Activated naive CD4-positive, alpha-beta T cell treated with anti-CD3 and anti-CD28 coated beads, Interleukin-2, amount 10 ng/mL, durations not matched to agents 7 days and 5 days (primary cell): Measurements from ENCODE around the gene MSL3B.
"Not testable (repeated sequence)": the region's sequence is repeated elsewhere in the genome, so short reads cannot be mapped to it uniquely, and the experiment has no call there.

Experiments
- CTCF ChIA-PET: fragments of 350-600 bp; sonication (Branson Sonifier 250); formaldehyde crosslinking; loops from one replicate; lab custom pipeline; 2021; ENCODE audit warnings: antibody characterized with exemption; lab: Charles Lee
- DNase-seq: peaks from one replicate; pipeline ENCODE4 v3.0.0-alpha.2; 2020
- H3K27ac Mint-ChIP-seq: one replicate; pipeline ENCODE4 v1.8.0; 2021; ENCODE audit warnings: mild to moderate bottlenecking, moderate library complexity, mixed read lengths
- H3K27me3 Mint-ChIP-seq: one replicate; pipeline ENCODE4 v1.8.0; 2021; ENCODE audit warnings: mild to moderate bottlenecking, mixed read lengths
- H3K36me3 Mint-ChIP-seq: one replicate; pipeline ENCODE4 v1.8.0; 2021; ENCODE audit warnings: mixed read lengths
- H3K4me1 Mint-ChIP-seq: one replicate; pipeline ENCODE4 v1.8.0; 2021; ENCODE audit warnings: mixed read lengths
- H3K4me3 Mint-ChIP-seq: one replicate; pipeline ENCODE4 v1.8.0; 2021; ENCODE audit warnings: mild to moderate bottlenecking, moderate library complexity, mixed read lengths
- H3K9me3 Mint-ChIP-seq: one replicate; pipeline ENCODE4 v1.8.0; 2021; ENCODE audit warnings: mixed read lengths

MSL3B gene

DNA sequence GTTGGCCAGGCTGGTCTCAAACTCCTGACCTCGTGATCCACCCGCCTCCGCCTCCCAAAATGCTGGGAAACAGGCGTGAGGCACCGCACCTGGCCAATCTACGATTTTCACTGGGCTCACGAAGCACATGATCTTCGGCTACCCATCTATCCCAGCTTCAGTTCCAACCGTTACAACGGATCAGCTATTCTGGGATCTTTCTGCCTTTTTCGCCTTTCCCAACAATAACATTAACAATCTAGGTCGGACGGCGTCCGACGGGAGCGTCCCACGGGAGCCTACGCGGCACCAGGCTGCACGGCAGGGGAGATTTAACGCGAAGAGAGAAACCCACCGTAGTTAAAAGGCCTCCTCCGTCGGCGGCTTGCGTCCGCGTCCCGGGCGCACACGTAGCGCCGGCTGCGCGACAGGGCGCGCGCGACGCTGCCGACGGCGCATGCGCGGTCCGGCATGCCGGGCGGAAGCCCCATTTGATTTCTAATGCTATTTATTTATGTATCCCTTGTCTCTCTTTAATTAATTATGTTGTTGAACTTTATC lies at the start of gene MSL3B:
Gene MSL3B, minus strand, starts transcription at position 394 of the 540 bp plus-strand sequence.
- Mint-ChIP-seq H3K36me3 (peaks cover 24% of the 10 kb centered on the region), H3K9me3 (peaks cover 17% of the 10 kb centered on the region), H3K27me3 (peaks cover 17% of the 10 kb centered on the region), H3K4me1 (peaks cover 33% of the 10 kb centered on the region), H3K27ac (peak within 1 kb of the TSS; percentile 81), H3K4me3 (peak within 1 kb of the TSS; percentile 87)
- CTCF ChIA-PET, result interaction anchor here (1.2 kb wide), 1 partner anchor 13 kb away, joined by 4 read pairs; no protein-coding TSS in a partner anchor
- peak; percentile 67 for DNase-seq

DNA sequence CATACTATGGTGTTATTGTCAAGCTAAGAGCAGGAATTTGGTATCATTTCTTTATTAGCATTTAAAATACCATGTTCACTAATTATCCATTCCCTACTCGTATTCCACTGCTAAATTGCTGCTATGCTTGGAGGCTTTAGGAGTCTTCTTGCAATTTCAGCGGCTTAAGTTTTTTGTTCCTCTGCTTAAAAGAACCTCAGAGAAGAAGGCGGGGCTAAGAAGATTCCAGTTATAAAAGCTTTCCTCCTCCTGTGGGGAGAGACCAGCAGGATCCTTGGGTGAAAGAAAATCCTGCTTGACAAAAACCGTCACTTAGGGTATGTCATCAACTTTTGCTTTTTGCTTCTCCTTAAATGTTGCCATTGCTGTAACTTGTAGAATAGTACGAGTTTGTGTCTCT lies 48.9 kb upstream of the MSL3B start, which contains the start of gene TRPM8:
Gene TRPM8, plus strand, starts transcription at position 258 of the 400 bp plus-strand sequence. CDS start 9,165 bp downstream, outside the sequence.
- no peak within 1 kb of the TSS for H3K27ac Mint-ChIP-seq
- peaks cover 28% of the 10 kb centered on the region for H3K27me3 Mint-ChIP-seq
- H3K9me3 Mint-ChIP-seq, result no peaks in the 10 kb centered on the region
- H3K36me3 Mint-ChIP-seq, result no peaks in the 10 kb centered on the region
- H3K4me1 Mint-ChIP-seq, result peaks cover 2% of the 10 kb centered on the region
- no peak within 1 kb of the TSS for H3K4me3 Mint-ChIP-seq
- no peak for DNase-seq
- CTCF ChIA-PET, result interaction anchor here (3.3 kb wide), 1 partner anchor 59 kb away, joined by 10 read pairs; no protein-coding TSS in a partner anchor

DNA sequence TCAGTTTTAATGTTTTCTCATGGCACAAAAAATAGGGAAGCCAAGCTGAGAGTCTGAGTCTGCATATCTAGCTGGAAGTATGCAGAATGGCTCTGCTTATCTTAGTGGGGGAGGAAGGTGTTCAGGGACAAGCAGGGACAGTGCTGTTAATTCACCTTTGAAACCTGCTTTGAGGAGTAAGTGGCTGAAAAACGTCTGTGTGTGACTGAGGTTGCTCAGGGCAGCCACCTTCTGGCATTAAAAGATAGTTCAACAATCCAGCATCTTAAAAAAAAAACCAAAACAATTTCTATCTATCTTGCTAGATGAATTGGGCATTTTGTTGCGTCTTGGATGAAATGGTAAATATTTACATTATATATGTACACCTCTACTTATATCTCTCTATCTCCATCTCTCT lies 46.9 kb upstream of the MSL3B start:
- no peaks in the 10 kb centered on the region for H3K36me3 Mint-ChIP-seq
- DNase-seq, result no peak
- no peaks in the 10 kb centered on the region for H3K9me3 Mint-ChIP-seq
- peaks cover 1% of the 10 kb centered on the region for H3K4me1 Mint-ChIP-seq
- no peak overlapping the region for H3K27ac Mint-ChIP-seq
- peaks cover 28% of the 10 kb centered on the region for H3K27me3 Mint-ChIP-seq
- H3K4me3 Mint-ChIP-seq, result no peak overlapping the region
- CTCF ChIA-PET, result no interaction called here

DNA sequence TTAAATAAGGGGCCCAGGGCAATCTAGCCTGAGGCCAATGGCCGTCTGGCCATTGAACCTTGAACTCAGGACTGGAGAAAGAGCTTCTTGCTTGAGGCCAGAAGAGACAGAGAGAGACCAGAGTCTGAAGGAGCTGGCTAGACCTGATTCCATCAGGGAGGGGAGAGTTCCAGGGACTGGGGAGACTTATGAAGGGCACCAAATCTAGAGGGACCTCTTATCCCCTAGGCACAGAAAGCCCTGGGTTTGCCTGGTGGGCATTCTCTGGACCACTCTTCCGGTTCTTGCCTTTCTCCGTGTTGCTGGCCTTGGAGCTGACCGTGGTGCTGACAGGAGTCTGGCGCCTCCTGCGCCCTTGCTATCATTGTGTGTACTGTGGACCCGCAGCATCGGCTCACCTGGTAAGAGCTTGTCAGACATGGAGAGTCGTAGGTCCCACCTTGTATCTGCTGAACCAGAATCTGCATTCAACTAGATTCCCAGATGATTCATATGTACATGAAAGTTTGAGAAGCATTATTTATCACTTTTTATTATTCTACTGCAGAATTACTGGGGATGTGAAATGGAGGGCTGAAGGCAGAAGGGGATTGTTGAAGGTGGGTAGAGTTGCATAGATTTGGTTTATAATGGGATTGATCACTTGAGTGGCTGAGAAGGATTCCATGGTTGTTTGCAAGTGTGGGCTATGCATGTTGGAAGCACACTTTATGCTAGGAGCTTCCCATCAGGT lies 44.7 kb upstream of the MSL3B start:
- Mint-ChIP-seq H3K27me3 (peaks cover 25% of the 10 kb centered on the region), H3K36me3 (no peaks in the 10 kb centered on the region)
- CTCF ChIA-PET, result no interaction called here

DNA sequence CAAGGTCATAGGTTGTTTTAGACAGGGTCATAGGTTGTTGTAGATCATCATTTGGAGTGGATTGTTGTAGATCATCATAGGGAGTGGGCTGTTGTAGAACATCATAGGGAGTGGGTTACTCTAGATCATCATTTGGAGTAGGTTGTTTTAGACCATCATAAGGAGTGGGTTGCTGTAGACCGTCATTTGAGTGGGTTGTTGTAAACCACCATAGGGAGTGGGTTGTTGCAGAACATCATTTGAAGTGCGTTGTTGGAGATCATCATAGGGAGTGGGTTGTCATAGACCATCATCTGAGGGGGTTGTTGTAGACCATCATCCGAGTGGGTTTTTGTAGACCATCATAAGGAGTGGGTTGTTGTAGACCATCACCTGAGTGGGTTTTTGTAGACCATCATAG lies 39.4 kb upstream of the MSL3B start:
- Mint-ChIP-seq H3K27ac (no peak overlapping the region), H3K4me1 (no peaks in the 10 kb centered on the region), H3K27me3 (peaks cover 6% of the 10 kb centered on the region), H3K36me3 (no peaks in the 10 kb centered on the region), H3K4me3 (no peak overlapping the region), H3K9me3 (no peaks in the 10 kb centered on the region)
- CTCF ChIA-PET, result no interaction called here
- DNase-seq, result no peak

More for the DNA sequence above, 44.7 kb upstream of the MSL3B start:
- no peaks in the 10 kb centered on the region for H3K9me3 Mint-ChIP-seq
- H3K4me3 Mint-ChIP-seq, result no peak overlapping the region
- H3K27ac Mint-ChIP-seq, result no peak overlapping the region
- DNase-seq, result peak; percentile 55
- H3K4me1 Mint-ChIP-seq, result no peaks in the 10 kb centered on the region

DNA sequence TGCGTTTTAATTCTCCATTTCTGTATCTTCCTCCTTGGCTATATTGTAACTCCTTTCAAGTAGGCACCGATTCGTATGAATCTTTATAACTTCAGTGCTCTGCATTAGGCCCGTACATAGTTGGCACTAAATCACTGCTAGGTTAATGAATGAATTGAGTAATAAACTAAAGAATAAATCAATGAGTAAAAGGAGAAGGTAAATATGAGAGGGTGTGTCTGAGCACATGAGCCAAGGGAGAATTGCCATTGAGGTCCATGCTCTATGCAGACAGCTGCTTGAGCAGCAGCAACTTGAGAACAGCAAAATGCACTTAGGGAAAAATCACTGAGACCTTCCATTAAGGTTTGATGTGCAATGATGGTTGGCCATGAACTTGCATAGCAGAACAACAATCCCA lies 37.8 kb upstream of the MSL3B start:
- no peak overlapping the region for H3K27ac Mint-ChIP-seq

DNA sequence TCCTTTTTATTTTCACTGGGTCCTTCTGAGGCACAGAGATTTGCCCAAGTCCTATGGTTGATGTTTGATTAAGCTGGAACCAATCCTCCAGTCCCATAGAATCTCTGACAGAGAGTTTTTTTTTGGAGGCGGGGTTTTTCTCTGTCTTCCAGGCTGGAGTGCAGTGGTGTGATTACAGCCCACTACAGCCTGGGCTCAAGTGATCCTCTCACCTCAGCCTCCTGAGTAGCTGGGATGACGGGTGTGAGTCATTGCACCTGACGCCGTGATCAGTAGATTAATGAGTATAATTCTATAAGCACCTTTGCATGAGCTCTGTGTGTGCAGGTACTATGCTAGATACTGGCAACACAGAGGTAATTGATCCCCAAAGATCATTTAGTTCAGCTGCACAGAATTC lies 33.7 kb upstream of the MSL3B start:
- Mint-ChIP-seq H3K27ac (no peak overlapping the region), H3K9me3 (no peaks in the 10 kb centered on the region), H3K27me3 (peaks cover 7% of the 10 kb centered on the region), H3K36me3 (no peaks in the 10 kb centered on the region), H3K4me3 (no peak overlapping the region), H3K4me1 (peaks cover 4% of the 10 kb centered on the region)
- DNase-seq, result no peak
- CTCF ChIA-PET, result no interaction called here

More for the DNA sequence above, 37.8 kb upstream of the MSL3B start:
- H3K9me3 Mint-ChIP-seq, result no peaks in the 10 kb centered on the region
- CTCF ChIA-PET, result no interaction called here
- no peaks in the 10 kb centered on the region for H3K4me1 Mint-ChIP-seq
- no peak overlapping the region for H3K4me3 Mint-ChIP-seq
- no peaks in the 10 kb centered on the region for H3K36me3 Mint-ChIP-seq
- peaks cover 3% of the 10 kb centered on the region for H3K27me3 Mint-ChIP-seq
- no peak for DNase-seq

DNA sequence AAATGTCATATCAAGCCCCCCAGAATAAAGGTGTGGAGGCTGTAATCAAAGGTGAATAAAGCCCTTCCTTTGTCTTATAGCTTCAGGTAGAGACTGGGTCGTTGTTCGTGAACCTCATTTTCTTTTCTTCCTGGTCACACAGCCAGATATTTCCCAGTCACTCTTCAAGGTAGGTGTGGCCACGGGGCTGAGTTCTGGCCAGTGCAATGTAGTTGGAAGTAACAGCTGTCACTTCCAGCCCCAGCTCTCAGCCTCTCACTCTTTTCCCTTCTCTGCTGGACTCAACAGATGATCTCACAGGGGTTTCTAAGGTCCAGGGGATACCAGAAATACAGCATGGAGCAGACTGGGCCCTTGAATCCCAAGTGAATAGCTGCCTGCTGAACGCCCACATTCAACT lies 33.2 kb upstream of the MSL3B start:
- H3K4me1 Mint-ChIP-seq, result peaks cover 4% of the 10 kb centered on the region
- no peak overlapping the region for H3K27ac Mint-ChIP-seq
- DNase-seq, result no peak
- H3K9me3 Mint-ChIP-seq, result no peaks in the 10 kb centered on the region
- no peaks in the 10 kb centered on the region for H3K36me3 Mint-ChIP-seq
- H3K27me3 Mint-ChIP-seq, result peaks cover 11% of the 10 kb centered on the region
- no peak overlapping the region for H3K4me3 Mint-ChIP-seq
- CTCF ChIA-PET, result no interaction called here

DNA sequence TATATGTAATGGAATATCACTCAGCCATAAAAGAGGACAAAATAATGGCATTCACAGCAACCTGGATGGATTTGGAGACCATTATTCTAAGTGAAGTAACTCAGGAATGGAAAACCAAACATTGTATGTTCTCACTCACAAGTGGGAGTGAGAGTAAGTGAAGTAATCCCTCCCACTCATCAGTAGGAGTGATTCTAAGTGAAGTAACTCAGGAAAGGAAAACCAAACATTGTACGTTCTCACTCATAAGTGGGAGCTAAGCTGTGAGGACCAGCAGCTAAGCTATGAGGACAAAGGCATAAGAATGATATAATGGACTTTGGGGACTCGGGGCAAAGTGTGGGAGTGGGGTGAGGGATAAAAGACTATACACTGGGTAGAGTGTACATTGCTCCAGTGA lies 28.1 kb upstream of the MSL3B start:
- H3K9me3 Mint-ChIP-seq, H3K4me1 Mint-ChIP-seq, DNase-seq, CTCF ChIA-PET, H3K27ac Mint-ChIP-seq, H3K4me3 Mint-ChIP-seq, H3K36me3 Mint-ChIP-seq: not testable (repeated sequence)
- H3K27me3 Mint-ChIP-seq, result peaks cover 20% of the 10 kb centered on the region

DNA sequence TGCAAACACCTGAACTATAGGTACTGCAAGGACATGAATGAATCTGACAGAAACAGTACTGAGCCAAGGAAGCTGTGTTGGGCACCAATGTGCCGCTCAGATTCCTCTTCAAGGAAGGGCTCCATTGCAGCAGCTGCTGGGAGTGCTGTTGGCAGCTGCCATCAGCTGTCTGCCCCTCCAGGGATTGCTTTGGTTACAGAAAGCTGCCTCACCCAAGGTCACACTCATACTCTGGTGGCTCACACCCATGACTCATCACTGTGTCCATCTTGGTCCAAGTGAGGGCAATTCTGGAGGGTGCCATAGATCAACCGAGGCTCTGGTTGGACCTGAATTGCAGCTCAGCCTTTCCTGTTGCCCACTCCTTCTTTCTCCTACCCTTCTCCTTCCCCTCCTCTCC lies 24.6 kb upstream of the MSL3B start:
- Mint-ChIP-seq H3K9me3 (no peaks in the 10 kb centered on the region), H3K4me1 (no peaks in the 10 kb centered on the region), H3K27me3 (peaks cover 22% of the 10 kb centered on the region), H3K27ac (no peak overlapping the region), H3K4me3 (no peak overlapping the region), H3K36me3 (no peaks in the 10 kb centered on the region)
- CTCF ChIA-PET, result no interaction called here
- DNase-seq, result no peak

DNA sequence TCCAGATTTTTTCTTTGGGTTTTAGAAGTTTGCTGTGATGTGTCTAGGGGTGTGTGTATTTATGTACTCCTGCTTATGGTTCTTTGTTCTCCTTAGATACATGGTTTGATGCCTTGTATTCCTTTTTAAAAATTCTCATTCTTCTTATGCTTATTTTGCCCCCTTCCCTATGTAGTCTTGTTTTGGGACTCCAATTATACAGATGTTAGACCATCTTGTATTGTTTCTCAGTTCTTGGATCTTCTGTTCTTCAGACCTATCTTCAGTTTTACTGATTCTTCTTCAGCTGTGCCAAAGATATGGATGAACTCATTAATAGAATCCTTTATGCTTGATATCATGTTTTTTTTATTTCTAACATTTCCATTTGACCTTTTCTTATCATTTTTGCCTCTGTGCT lies 14.2 kb upstream of the MSL3B start:
- no peaks in the 10 kb centered on the region for H3K4me1 Mint-ChIP-seq
- no peak overlapping the region for H3K27ac Mint-ChIP-seq
- peaks cover 1% of the 10 kb centered on the region for H3K36me3 Mint-ChIP-seq
- no peak overlapping the region for H3K4me3 Mint-ChIP-seq
- peaks cover 16% of the 10 kb centered on the region for H3K27me3 Mint-ChIP-seq
- DNase-seq, result no peak
- H3K9me3 Mint-ChIP-seq, result peaks cover 14% of the 10 kb centered on the region
- CTCF ChIA-PET, result no interaction called here

DNA sequence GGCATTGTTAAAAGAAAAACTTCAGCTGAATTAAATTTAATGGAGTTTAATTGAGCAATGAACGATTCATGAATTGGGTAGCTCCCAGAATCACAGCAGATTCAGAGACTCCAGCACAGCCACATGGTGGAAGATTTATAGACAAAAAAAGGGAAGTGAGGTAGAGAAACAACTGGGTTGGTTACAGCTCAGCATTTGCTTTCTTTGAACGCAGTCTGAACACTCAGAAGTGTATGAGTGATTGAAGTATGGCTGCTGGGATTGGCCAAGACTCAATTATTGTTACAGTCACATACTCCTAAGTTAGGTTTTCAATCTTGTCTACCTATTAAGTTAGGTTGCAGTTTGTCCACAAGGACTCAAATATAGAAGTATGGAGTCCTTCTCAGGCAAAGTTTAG lies 3.9 kb upstream of the MSL3B start:
- H3K36me3 Mint-ChIP-seq, result peaks cover 13% of the 10 kb centered on the region
- H3K4me3 Mint-ChIP-seq, H3K27ac Mint-ChIP-seq, CTCF ChIA-PET, DNase-seq: not testable (repeated sequence)
- H3K9me3 Mint-ChIP-seq, result peaks cover 13% of the 10 kb centered on the region
- H3K27me3 Mint-ChIP-seq, result peaks cover 23% of the 10 kb centered on the region
- H3K4me1 Mint-ChIP-seq, result peaks cover 16% of the 10 kb centered on the region

DNA sequence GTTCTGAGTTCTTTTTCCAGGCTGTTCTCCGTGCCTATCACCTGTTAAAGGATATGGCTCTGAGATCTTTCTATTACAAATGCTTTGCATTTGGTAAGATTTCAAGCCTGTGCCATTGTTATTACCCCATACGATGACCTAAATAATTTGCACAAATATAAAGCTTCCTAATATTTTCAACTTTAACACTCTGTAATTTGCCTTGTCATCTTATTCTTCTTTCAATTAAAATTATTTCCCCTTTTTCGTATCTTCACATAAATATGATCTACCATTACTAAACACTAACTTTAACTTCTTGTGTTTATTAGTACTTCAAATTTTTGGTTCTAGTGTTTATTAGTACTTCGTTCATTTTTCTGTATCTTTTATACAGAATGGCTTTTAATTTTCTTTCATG lies 3.2 kb upstream of the MSL3B start:
- H3K27me3 Mint-ChIP-seq, result peaks cover 23% of the 10 kb centered on the region
- CTCF ChIA-PET, result no interaction called here
- H3K27ac Mint-ChIP-seq, result no peak overlapping the region
- H3K4me3 Mint-ChIP-seq, result no peak overlapping the region
- peaks cover 17% of the 10 kb centered on the region for H3K36me3 Mint-ChIP-seq
- DNase-seq, result no peak
- peaks cover 23% of the 10 kb centered on the region for H3K4me1 Mint-ChIP-seq
- peaks cover 19% of the 10 kb centered on the region for H3K9me3 Mint-ChIP-seq

DNA sequence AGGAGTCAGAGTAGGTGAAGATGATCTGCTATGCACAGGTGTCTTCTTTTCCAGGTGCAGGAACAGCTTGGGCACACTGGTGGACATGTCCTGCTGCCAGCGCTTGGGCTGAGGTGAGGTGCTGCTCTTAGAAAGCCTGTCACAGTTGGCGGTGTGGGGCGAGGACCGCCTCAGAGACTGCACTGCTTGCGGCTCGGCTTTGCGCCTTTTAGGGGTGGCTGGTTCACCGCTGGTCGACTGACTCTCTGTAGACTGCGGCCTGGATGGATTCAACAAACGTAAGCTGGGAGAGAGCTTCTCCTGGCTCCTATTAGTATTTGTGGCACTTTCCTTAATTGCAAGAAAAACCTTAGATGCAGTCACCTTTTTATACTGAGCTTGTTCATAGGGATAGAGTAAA lies 1.7 kb downstream of the MSL3B start:
- Mint-ChIP-seq H3K9me3 (peaks cover 17% of the 10 kb centered on the region), H3K4me1 (peaks cover 33% of the 10 kb centered on the region), H3K27me3 (peaks cover 20% of the 10 kb centered on the region), H3K4me3 (no peak overlapping the region), H3K36me3 (peaks cover 27% of the 10 kb centered on the region), H3K27ac (no peak overlapping the region)
- DNase-seq, result no peak
- CTCF ChIA-PET, result interaction anchor here (2.0 kb wide), 1 partner anchor 9 kb away, joined by 9 read pairs; no protein-coding TSS in a partner anchor

DNA sequence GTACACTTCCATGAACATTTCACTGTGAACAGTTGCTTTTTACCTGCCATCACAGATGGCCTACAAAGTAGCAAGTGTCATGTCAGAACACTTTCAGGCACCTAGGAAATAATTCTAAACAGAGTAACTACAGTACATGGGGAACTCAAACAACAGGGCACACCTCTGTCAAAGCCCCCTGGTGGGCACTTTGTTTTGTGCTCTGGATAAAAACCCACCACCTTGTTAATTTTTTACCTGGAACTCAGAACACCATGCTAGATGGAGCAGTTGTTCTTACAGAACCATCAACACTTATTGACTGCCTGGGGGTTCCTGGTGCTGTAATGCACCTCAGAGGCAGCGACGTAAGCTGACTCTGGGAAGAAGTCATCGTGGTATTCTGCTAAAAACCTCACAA lies 2.3 kb downstream of the MSL3B start:
- Mint-ChIP-seq H3K9me3 (peaks cover 17% of the 10 kb centered on the region), H3K36me3 (peaks cover 27% of the 10 kb centered on the region), H3K4me1 (peaks cover 33% of the 10 kb centered on the region), H3K4me3 (no peak overlapping the region), H3K27ac (no peak overlapping the region), H3K27me3 (peaks cover 17% of the 10 kb centered on the region)
- DNase-seq, result no peak
- CTCF ChIA-PET, result interaction anchor here (2.0 kb wide), 1 partner anchor 9 kb away, joined by 9 read pairs; no protein-coding TSS in a partner anchor
